Measurements from ENCODE around the gene DUSP9. TPM values are rescaled to one million over a fixed set of nuclear protein-coding genes. Genes with fewer than 3 reads are reported as not detected.

The DUSP9 gene
- total RNA-seq, 1 experiment from 2014 or later, result 14.2 TPM

GRCh38 chrX:153631907-153632594, 15.0 kb upstream of the DUSP9 start:
- H3K9me3 ChIP-seq (ENCODE audit: control insufficient read depth in 1 of 2, insufficient read depth in 1 of 2, low read depth in 1 of 2, low read length in 2 of 2), result no peaks in the 10 kb centered on the region
- no peaks in the 10 kb centered on the region for H3K4me1 ChIP-seq (ENCODE audit: control insufficient read depth in 1 of 2, insufficient read depth in 2 of 2, low read length in 2 of 2)
- POLR2A ChIA-PET, result no interaction called here
- no peak overlapping the region for H3K4me2 ChIP-seq (ENCODE audit: low read length)
- H3K4me3 ChIP-seq (replicated peaks in 1 of 2; ENCODE audit: low read depth in 1 of 2, low read length in 2 of 2), result no peak overlapping the region
- H2AFZ ChIP-seq (ENCODE audit: low read depth, low read length, poor library complexity, severe bottlenecking), result no peak overlapping the region
- no peaks in the 10 kb centered on the region for H3K9me2 ChIP-seq (ENCODE audit: insufficient read depth)
- CTCF ChIA-PET, result no interaction called here
- ATAC-seq (no peak), DNase-seq (ENCODE audit: low read depth, low spot score) (no peak)
- no peak overlapping the region for H3K9ac ChIP-seq (ENCODE audit: low read length)
- H3K36me3 ChIP-seq (ENCODE audit: control insufficient read depth in 1 of 2, insufficient read depth in 2 of 2, low read length in 2 of 2), result no peaks in the 10 kb centered on the region
- H4K20me1 ChIP-seq (ENCODE audit: insufficient read depth), result no peaks in the 10 kb centered on the region
- BruUV-seq (replicated peaks), result no TSS peak
- TF ChIP-seq JUND (IDR thresholded peaks at IDR 0.05) (no peak), ZBTB33 (IDR thresholded peaks at IDR 0.05; ENCODE audit: extremely low read depth, insufficient replicate concordance, low read length) (no peak), REST (IDR thresholded peaks at IDR 0.05; ENCODE audit: low read depth) (no peak), ZNF274 (IDR thresholded peaks at IDR 0.05; ENCODE audit: low read depth, low read length) (no peak), EGR1 (IDR thresholded peaks at IDR 0.05; ENCODE audit: low read depth) (no peak), CBX3 (IDR thresholded peaks at IDR 0.05; ENCODE audit: low read depth) (no peak), EZH2 (IDR thresholded peaks at IDR 0.05) (no peak), SRF (IDR thresholded peaks at IDR 0.05; ENCODE audit: low read depth) (no peak), EZH2phosphoT487 (IDR thresholded peaks at IDR 0.05; ENCODE audit: borderline replicate concordance) (no peak), POLR2AphosphoS5 (IDR thresholded peaks at IDR 0.05; ENCODE audit: low read depth, low read length) (no peak), TCF7L2 (IDR thresholded peaks at IDR 0.05; ENCODE audit: borderline replicate concordance, extremely low read depth, insufficient read depth, insufficient read length) (no peak), ATF3 (IDR thresholded peaks at IDR 0.05) (no peak), ELF1 (IDR thresholded peaks at IDR 0.05; ENCODE audit: borderline replicate concordance, low read depth) (no peak), CEBPB (IDR thresholded peaks at IDR 0.05; ENCODE audit: low read depth) (no peak), ZFX (IDR thresholded peaks at IDR 0.05) (no peak), POLR2A (IDR thresholded peaks at IDR 0.05; ENCODE audit: borderline replicate concordance, extremely low read depth, insufficient read depth, insufficient read length) (no peak), SIN3A (IDR thresholded peaks at IDR 0.05; ENCODE audit: low read depth) (no peak)
- TF ChIP-seq, protein P1, sequence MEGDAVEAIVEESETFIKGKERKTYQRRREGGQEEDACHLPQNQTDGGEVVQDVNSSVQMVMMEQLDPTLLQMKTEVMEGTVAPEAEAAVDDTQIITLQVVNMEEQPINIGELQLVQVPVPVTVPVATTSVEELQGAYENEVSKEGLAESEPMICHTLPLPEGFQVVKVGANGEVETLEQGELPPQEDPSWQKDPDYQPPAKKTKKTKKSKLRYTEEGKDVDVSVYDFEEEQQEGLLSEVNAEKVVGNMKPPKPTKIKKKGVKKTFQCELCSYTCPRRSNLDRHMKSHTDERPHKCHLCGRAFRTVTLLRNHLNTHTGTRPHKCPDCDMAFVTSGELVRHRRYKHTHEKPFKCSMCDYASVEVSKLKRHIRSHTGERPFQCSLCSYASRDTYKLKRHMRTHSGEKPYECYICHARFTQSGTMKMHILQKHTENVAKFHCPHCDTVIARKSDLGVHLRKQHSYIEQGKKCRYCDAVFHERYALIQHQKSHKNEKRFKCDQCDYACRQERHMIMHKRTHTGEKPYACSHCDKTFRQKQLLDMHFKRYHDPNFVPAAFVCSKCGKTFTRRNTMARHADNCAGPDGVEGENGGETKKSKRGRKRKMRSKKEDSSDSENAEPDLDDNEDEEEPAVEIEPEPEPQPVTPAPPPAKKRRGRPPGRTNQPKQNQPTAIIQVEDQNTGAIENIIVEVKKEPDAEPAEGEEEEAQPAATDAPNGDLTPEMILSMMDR (IDR thresholded peaks at IDR 0.05 in 2 of 3, conservative IDR thresholded peaks at IDR 0.05 in 1 of 3; ENCODE audit: borderline replicate concordance in 1 of 3, insufficient read depth in 1 of 3, low read depth in 2 of 3, low read length in 2 of 3), result no peak
- RAD21 ChIA-PET (ENCODE audit: low non-redundant PET in 1 of 2, low total read pairs in 2 of 2, uncharacterized antibody in 2 of 2, unreplicated experiment in 2 of 2), result no interaction called here
- H3K79me2 ChIP-seq (ENCODE audit: insufficient read depth, low read length), result no peaks in the 10 kb centered on the region
- no peak overlapping the region for H3K27ac ChIP-seq (ENCODE audit: low read depth, low read length)
- H3K27me3 ChIP-seq (ENCODE audit: insufficient read depth, low read length), result no peaks in the 10 kb centered on the region
- intact Hi-C loops (cut with micrococcal nuclease), result no loop called here

All from HCT116 (cell line).